Measurements from ENCODE around the gene SMYD2.
"Not testable (repeated sequence)": the region's sequence is repeated elsewhere in the genome, so short reads cannot be mapped to it uniquely, and the experiment has no call there.

Gene SMYD2

DNA sequence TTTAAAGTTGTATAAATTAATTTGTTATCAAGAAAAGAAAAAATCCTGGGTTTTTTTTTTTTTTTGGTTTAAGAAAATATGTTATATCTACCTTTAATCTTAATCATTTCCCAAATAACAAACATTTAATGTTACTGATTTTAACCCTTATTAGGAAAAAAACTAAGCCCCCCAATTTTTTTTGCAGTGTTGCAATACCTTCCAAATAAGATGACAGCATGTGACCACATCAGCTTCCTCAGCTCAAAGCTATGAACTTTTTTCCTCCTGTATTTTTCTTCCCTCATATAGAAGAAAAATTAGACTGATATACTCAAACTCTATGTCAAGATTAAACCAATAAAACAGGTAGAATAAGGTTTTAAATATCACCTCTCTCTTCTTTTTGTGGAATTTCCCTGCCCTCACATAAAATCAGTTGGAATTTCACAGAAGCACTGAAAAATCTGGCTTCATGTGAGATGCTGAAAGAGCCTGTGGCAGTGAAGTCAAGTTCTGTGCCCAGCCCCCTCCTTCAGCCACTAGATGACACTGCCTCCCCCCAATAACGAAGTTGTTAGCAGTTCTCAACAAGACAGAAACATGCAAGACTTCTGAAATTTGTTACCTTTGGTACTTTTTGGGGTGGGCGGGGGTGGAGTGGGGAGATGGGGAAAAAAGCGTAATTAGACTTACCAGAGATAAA is 9.6 kb upstream of the SMYD2 start:
- DNase-seq (ENCODE audit: low read depth, low spot score): no peak

- DNase-seq (ENCODE audit: low read depth, low spot score): no peak
These were observed 8.8 kb upstream of the SMYD2 start for GRCh38 chr1:214271995-214272731.

DNA sequence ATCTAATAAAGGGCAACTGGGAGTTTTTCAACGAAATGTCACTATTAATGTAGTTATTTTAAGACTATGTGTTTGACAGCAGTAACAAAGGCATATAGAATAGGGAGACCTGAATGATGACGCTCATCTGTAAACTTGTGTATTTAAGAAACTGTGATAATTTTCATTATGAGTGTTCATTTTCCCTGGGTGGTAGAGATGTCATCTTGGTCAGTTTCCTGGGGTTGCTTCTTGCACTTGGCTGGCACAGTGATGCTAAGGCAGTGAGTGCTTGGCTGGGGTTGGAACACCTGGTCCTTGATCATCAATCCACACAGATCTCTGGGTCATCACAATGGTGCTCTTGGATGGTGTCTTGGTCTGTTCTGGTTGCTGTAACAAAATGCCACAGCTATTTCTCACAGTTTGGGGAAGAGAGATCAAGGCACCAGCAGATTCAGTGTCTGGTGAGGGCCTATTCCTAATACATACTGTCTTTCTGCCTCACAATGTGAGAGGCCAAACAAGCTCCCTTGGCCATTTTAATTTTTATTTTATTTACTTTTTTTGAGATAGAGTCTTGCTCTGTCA is 7.9 kb upstream of the SMYD2 start:
- no peak for DNase-seq (ENCODE audit: low read depth, low spot score)

DNA sequence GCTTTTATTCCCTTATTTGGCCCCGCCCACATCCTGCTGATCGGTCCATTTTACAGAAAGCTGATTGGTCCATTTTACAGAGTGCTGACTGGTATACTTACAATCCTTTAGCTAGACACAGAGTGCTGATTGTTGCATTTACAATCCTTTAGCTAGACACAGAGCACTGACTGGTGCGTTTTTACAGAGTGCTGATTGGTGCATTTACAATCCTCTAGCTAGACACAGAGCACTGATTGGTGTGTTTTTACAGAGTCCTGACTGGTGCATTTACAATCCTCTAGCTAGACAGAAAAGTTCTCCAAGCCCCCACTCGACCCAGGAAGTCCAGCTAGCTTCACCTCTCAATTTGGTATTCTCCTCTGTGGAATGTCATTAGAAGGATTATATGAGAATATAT is 5.3 kb upstream of the SMYD2 start:
- not testable (repeated sequence) for DNase-seq (ENCODE audit: low read depth, low spot score)

- DNase-seq (ENCODE audit: low read depth, low spot score): no peak
These were observed 4.2 kb upstream of the SMYD2 start for GRCh38 chr1:214276786-214277185.

GRCh38 chr1:214277704-214278635 is 3.0 kb upstream of the SMYD2 start:
- no peak for DNase-seq (ENCODE audit: low read depth, low spot score)

GRCh38 chr1:214280386-214281020 is 456 bp upstream of the SMYD2 start:
- no peak for DNase-seq (ENCODE audit: low read depth, low spot score)

DNA sequence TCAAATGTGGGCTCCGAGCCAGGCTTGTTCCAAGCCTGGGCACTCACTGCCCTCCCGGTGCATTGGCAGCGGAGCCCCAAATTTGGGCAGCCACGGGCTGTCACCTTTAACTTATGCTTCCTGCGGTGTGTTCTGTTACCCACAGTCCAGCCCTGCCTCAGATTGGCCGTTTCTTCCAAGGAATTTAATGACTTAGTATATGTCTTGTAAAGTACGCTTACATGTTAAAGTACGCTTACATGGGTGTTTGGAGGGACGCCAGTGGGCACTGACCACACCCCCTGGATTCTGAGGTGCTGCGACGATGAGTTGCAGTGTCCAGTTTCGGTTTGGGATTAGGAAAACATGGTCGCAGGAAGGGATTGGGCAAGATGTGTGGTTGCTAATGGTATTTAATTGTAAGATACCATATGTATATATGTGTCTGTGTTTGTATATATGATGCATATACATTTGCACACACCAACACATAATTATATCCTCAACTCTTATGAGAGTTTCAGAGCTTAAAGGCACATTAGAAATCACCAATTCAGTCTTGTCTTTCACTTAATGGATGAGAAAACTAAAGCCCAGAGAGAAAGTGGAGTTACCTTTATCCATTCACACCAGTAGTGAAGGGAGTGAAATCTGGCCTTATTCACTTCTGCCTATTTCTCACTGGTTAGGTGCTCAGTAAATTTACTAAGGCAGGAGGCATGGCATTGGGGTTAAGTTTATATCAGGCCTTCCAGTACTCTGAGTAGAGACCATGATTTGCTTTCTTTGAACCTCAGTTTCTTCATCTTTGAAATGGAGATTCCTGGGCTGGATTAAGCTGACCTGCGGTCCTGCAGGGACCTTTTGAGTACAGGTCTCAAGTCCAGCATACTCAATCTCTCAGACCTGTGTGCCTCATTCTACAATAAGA is 1.0 kb downstream of the SMYD2 start:
- no peak for DNase-seq (ENCODE audit: low read depth, low spot score)

GRCh38 chr1:214282630-214283242 is 1.8 kb downstream of the SMYD2 start:
- DNase-seq (ENCODE audit: low read depth, low spot score): no peak

DNA sequence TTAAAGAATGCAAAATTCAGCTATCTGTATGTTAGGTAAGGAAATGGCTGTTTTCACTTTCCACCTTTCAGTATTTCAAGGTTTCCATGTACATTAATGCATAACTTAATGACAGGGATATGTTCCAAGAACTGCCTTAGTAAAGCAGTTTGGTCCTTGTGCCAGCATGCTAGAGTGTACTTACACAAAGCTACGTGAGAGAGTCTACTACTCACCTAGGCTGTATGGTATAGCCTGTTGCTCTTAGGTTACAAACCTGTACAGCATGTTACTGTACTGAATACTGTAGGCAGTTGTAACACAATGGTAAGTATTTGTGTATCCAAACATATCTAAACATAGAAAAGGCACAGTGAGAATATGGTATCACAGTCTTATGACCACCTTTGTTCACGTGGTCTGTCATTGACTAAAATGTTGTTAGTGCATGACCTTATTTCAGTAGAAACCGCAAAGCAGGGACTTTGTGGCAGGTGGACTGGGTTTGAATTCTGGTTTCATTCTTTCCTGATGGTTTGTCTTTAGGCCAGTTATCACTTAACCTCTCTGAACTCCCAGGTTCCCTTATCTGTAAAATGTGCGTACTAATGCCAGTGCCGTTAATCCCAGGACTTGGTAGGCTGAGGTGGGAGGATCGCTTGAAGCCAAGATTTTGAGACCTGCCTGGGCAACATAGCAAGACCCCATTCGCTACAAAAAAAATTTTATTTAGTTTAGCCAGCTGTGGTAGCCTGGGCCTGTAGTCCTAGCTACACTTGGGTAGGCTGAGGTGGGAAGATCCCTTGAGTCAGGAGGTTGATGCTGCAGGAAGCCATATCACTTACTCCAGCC is 4.9 kb downstream of the SMYD2 start:
- DNase-seq (ENCODE audit: low read depth, low spot score): no peak

DNA sequence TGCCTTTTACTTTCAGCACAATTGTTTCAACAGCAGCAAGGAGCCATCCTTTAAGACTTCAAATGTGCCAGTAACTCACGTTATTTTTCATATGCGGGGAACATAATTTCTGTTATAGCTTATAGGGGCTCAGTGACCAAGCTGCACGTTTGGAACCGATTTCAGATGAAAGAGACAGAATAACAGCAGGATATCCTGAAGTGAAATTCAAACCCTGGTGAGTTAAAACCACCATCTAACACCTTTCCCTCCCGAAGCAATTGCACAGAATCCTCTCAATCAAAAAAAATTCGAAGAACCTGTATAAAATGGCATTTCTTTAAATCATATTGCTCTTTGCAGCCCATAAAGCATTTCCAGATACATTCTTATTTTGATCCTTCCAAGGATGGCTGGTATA is 6.9 kb downstream of the SMYD2 start:
- DNase-seq (ENCODE audit: low read depth, low spot score): no peak

- no peak for DNase-seq (ENCODE audit: low read depth, low spot score)
These were observed 8.8 kb downstream of the SMYD2 start for GRCh38 chr1:214289574-214290272.

GRCh38 chr1:214290424-214291037 is 9.6 kb downstream of the SMYD2 start:
- no peak for DNase-seq (ENCODE audit: low read depth, low spot score)

DNA sequence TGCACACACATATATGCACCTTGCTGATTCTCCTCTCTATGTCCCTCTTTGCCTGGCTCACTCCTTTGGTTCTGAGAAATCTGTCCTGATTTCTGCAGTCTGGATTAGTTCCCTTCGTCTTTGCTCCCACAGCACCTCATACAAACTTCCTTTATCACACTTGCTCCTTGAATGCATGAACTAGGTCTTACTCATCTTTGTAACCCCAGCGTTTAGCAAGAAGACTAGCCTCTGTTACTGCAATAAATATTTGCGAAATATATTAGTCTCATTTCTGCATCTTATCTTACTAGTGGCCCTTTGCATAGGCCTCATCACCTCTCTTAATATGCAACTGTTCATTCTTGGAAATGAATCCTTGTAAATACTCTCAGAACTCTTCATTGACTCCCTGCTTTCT is 11.4 kb downstream of the SMYD2 start:
- no peak for DNase-seq (ENCODE audit: low read depth, low spot score)

GRCh38 chr1:214295934-214296333 is 15.0 kb downstream of the SMYD2 start:
- no peak for DNase-seq (ENCODE audit: low read depth, low spot score)

DNA sequence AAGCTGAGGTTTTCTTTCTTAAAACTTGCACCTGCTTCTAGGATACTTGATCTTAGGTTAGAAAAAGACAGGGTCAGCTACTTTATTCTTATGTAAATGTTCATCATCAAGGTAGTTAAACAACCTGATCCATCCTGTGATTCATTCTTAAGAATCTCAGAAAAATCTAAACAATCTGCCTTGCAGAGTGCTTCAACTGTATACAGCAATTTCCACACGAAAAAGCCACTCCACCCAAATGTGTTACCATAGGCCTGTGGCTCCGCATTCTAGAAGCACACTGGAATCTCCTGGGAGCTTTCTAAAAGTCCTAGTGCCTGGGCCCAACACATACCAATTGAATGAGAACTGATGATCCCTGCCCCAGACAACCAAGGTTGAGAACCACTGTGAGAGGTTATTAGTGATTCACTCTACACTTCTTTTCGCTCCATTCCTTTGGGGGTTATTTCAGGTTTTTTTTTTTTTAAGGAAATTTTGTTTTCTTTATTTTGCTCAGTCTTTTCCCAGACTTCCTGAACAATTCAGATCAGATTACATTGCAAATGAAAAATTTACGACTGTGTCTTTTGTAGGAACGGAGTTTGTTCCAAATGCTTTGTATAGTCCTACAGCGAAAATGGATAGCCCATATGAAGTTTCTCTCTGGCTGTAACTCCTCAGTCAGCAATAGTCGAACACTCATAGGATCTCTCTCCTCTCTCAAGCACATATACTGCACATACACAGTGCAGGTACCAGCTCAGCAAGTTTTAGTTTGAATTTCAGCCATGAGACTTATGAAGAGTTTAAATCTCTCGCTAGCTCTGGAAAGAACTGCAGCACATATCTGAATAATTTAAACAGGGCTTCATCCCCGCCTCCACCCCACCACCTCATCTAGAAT is 16.1 kb downstream of the SMYD2 start:
- no peak for DNase-seq (ENCODE audit: low read depth, low spot score)
